ENCODE results near the gene ZHX3. TPM values are rescaled to one million over a fixed set of nuclear protein-coding genes. Genes with fewer than 3 reads are reported as not detected.

Gene ZHX3
- total and polyA plus RNA-seq, 2 of the 13 experiments (the other 11 are each of a cell fraction or from before 2014, with no cell fraction given) = 8.4 to 11.7 TPM

DNA sequence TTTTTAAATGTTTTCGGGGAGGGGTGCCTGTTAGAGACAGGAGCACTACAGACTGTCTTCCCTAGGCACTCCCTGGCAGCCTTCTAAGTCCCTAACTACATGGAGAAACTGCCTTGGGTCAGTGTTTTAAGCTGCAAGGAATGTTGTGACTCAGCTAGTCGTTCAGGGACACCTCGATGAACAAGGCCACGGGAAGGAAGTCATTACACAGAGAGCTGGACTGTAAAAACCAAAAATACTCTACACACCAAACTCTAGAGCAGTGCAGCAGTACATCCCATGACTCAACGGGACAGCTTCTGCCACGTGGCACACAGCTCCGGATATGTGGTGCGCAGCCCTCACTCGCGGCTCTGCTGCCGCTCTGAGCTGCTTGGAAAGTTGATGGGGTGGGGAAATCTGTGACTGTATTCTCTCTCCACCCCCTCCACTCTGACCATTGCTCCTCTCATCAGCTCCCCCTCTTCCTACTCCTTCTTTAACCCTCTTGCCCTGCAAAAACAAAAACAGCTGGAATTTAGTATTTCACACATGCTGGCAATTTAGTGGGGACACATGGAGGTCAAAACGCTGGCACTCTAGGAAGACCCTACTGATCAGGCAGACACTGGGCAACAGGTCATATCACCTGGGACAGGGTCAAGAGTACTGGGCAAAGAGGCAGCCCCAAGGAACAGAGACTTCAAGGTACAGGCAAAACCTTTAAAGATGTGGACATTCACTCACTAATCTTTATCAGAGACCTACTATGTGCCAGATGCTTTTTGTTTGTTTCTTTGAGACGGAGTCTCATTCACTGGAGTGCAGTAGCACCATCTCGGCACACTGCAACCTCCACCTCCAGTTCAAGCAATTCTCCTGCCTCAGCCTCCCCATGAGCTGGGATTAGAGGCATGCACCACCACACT lies 12.2 kb upstream of the ZHX3 start:
- WGBS (ENCODE audit: low lambda C conversion rate) = 19% methylated on average over 14 of the region's 14 CpGs
- peak; percentile 82 for DNase-seq (ENCODE audit: low spot score)
- peak overlapping the region; percentile 81 for H2AFZ ChIP-seq (ENCODE audit: low read length)
- CTCF ChIA-PET (ENCODE audit: low intra/inter-chr PET ratio, low total read pairs) = no interaction called here
- peak overlapping the region in 2 of 3 experiments; percentile 4 to 49; a peak in 3 of 6 replicates for H3K4me3 ChIP-seq (replicated peaks in 1 of 3; ENCODE audit: insufficient read depth in 1 of 3, low read depth in 2 of 3, low read length in 3 of 3)
- no peak overlapping the region for H3K27ac ChIP-seq (ENCODE audit: extremely low read length, insufficient read depth, low read length)
- FAIRE-seq = peak; percentile 71
- H4K20me1 ChIP-seq (ENCODE audit: insufficient read depth, low read length) = no peaks in the 10 kb centered on the region
- no TSS peak for BruUV-seq (replicated peaks)
- intact Hi-C loops (cut with micrococcal nuclease; ENCODE audit: unreplicated experiment) (no loop called here), in situ Hi-C loops (cut with HindIII; ENCODE audit: extremely low pct_ligation_motif_present, low pct_unique_long_range_greater_than_20kb) (loop anchor here (10.0 kb wide), 2 partner anchors 85 to 195 kb away; partner anchors contain the start of gene PLCG1)
- H3K9me3 ChIP-seq (ENCODE audit: low read length) = no peaks in the 10 kb centered on the region
- H3K9ac ChIP-seq (ENCODE audit: insufficient read depth, low read depth, low read length) = peak overlapping the region; percentile 48
- POLR2A ChIA-PET = interaction anchor here (1.1 to 1.2 kb wide), 4 partner anchors 11 to 65 kb away, joined by 3 to 12 read pairs (median 6); partner anchors contain the start of genes LPIN3 and ZHX3
- peak; percentile 86 for ATAC-seq
- peaks cover 2 to 29% of the 10 kb centered on the region in 2 experiments; a peak in 4 of 5 replicates for H3K27me3 ChIP-seq (ENCODE audit: control insufficient read depth in 1 of 2, insufficient read depth in 2 of 2, low read length in 2 of 2)
- no peaks in the 10 kb centered on the region for H3K36me3 ChIP-seq (replicated peaks in 1 of 2; ENCODE audit: control insufficient read depth in 1 of 2, insufficient read depth in 2 of 2, low read length in 2 of 2)
- H3K79me2 ChIP-seq (ENCODE audit: insufficient read depth, low read length) = no peaks in the 10 kb centered on the region
- H3K4me1 ChIP-seq (ENCODE audit: insufficient read depth, low read length) = peaks cover 19% of the 10 kb centered on the region
- peak overlapping the region; percentile 70 for H3K4me2 ChIP-seq (ENCODE audit: low read depth, low read length)
- TF ChIP-seq ZNF205 (CRISPR knock-in tag; IDR thresholded peaks at IDR 0.05) = 0 out of 2 replicates have a peak, but pooled peaks have one; percentile 8
- TF ChIP-seq, protein P1, sequence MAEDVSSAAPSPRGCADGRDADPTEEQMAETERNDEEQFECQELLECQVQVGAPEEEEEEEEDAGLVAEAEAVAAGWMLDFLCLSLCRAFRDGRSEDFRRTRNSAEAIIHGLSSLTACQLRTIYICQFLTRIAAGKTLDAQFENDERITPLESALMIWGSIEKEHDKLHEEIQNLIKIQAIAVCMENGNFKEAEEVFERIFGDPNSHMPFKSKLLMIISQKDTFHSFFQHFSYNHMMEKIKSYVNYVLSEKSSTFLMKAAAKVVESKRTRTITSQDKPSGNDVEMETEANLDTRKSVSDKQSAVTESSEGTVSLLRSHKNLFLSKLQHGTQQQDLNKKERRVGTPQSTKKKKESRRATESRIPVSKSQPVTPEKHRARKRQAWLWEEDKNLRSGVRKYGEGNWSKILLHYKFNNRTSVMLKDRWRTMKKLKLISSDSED (CRISPR knock-in tag; IDR thresholded peaks at IDR 0.05) = no peak
- TF ChIP-seq, protein P2, sequence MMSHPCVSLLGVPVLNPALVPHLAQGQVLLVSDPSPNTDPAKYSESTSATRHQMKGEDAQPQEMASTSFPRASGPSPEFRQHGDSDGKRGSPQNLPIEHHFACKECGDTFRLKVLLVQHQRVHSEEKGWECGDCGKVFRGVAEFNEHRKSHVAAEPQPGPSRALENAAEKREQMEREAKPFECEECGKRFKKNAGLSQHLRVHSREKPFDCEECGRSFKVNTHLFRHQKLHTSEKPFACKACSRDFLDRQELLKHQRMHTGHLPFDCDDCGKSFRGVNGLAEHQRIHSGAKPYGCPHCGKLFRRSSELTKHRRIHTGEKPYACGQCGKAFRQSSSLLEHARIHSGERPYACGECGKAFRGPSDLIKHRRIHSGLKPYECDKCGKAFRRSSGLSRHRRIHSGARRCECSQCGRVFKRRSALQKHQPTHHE (CRISPR knock-in tag; IDR thresholded peaks at IDR 0.05; ENCODE audit: borderline replicate concordance) = no peak
- TF ChIP-seq, protein P3, sequence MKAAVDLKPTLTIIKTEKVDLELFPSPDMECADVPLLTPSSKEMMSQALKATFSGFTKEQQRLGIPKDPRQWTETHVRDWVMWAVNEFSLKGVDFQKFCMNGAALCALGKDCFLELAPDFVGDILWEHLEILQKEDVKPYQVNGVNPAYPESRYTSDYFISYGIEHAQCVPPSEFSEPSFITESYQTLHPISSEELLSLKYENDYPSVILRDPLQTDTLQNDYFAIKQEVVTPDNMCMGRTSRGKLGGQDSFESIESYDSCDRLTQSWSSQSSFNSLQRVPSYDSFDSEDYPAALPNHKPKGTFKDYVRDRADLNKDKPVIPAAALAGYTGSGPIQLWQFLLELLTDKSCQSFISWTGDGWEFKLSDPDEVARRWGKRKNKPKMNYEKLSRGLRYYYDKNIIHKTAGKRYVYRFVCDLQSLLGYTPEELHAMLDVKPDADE (CRISPR knock-in tag; IDR thresholded peaks at IDR 0.05) = no peak
- 0 out of 2 replicates have a peak, but pooled peaks have one; percentile 11 for TF ChIP-seq RELA (CRISPR knock-in tag; IDR thresholded peaks at IDR 0.05)
- TF ChIP-seq, protein P4, sequence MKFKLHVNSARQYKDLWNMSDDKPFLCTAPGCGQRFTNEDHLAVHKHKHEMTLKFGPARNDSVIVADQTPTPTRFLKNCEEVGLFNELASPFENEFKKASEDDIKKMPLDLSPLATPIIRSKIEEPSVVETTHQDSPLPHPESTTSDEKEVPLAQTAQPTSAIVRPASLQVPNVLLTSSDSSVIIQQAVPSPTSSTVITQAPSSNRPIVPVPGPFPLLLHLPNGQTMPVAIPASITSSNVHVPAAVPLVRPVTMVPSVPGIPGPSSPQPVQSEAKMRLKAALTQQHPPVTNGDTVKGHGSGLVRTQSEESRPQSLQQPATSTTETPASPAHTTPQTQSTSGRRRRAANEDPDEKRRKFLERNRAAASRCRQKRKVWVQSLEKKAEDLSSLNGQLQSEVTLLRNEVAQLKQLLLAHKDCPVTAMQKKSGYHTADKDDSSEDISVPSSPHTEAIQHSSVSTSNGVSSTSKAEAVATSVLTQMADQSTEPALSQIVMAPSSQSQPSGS (CRISPR knock-in tag; IDR thresholded peaks at IDR 0.05) = 0 out of 2 replicates have a peak, but pooled peaks have one; percentile 40
- TF ChIP-seq BRD4 (CRISPR knock-in tag; IDR thresholded peaks at IDR 0.05) = no peak
- TF ChIP-seq FOXO1 (CRISPR knock-in tag; IDR thresholded peaks at IDR 0.05) = no peak; the same call in 1 of the 2 replicates
- TF ChIP-seq ZNF781 (CRISPR knock-in tag; IDR thresholded peaks at IDR 0.05; ENCODE audit: borderline replicate concordance, not compliant biosample characterization) = no peak
- peak; percentile 65; the same call in 1 of the 2 replicates for TF ChIP-seq HOXA5 (CRISPR knock-in tag; IDR thresholded peaks at IDR 0.05)
- no peak for TF ChIP-seq PRPF4 (IDR thresholded peaks at IDR 0.05; ENCODE audit: low read depth, low read length, poor library complexity, severe bottlenecking)
- TF ChIP-seq, protein P5, sequence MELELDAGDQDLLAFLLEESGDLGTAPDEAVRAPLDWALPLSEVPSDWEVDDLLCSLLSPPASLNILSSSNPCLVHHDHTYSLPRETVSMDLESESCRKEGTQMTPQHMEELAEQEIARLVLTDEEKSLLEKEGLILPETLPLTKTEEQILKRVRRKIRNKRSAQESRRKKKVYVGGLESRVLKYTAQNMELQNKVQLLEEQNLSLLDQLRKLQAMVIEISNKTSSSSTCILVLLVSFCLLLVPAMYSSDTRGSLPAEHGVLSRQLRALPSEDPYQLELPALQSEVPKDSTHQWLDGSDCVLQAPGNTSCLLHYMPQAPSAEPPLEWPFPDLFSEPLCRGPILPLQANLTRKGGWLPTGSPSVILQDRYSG (CRISPR knock-in tag; IDR thresholded peaks at IDR 0.05) = no peak
- TF ChIP-seq, protein P6, sequence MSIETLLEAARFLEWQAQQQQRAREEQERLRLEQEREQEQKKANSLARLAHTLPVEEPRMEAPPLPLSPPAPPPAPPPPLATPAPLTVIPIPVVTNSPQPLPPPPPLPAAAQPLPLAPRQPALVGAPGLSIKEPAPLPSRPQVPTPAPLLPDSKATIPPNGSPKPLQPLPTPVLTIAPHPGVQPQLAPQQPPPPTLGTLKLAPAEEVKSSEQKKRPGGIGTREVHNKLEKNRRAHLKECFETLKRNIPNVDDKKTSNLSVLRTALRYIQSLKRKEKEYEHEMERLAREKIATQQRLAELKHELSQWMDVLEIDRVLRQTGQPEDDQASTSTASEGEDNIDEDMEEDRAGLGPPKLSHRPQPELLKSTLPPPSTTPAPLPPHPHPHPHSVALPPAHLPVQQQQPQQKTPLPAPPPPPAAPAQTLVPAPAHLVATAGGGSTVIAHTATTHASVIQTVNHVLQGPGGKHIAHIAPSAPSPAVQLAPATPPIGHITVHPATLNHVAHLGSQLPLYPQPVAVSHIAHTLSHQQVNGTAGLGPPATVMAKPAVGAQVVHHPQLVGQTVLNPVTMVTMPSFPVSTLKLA (IDR thresholded peaks at IDR 0.05) = peak; percentile 68
